Measurements from ENCODE around the gene WDR70. TPM values are rescaled to one million over a fixed set of nuclear protein-coding genes. Genes with fewer than 3 reads are reported as not detected.
"Not testable (repeated sequence)": the region's sequence is repeated elsewhere in the genome, so short reads cannot be mapped to it uniquely, and the experiment has no call there.

WDR70 gene
- total RNA-seq, 1 experiment from 2014 or later = 35.6 TPM

DNA sequence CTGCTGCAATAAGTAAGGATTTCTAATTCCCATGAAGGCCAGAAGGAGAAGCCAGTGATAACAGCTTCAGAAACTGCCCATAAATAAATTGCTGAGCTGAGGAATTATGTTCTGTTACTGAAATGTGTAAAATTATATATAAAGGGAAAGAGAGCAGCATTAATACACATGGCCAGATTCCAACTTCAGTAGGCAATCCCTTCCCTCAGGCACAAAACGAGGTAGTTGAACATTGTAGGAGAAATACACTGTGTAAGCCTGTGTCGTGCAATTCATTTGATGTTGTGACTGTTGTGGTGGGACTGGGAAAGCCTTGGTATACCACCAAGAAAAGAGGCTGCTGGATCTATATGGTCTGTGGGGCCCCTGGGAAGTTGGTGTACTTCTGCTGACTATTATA lies 192.9 kb downstream of the WDR70 start:
- H3K4me3 ChIP-seq (ENCODE audit: low read length) = no peak overlapping the region
- H3K27ac ChIP-seq (ENCODE audit: low read length) = no peak overlapping the region
- H4K20me1 ChIP-seq (ENCODE audit: insufficient read depth, low read depth, low read length) = peaks cover 3% of the 10 kb centered on the region; the same call in 1 of the 2 replicates
- no peaks in the 10 kb centered on the region for H3K4me1 ChIP-seq (ENCODE audit: low read length)
- no peaks in the 10 kb centered on the region for H3K9me2 ChIP-seq (replicated peaks; ENCODE audit: insufficient read depth, low read length)
- no peak overlapping the region for H3K9ac ChIP-seq (ENCODE audit: low read length)
- H3K36me3 ChIP-seq (ENCODE audit: insufficient read depth, low read length) = no peaks in the 10 kb centered on the region
- H3K27me3 ChIP-seq (ENCODE audit: low read length) = no peaks in the 10 kb centered on the region
- no peaks in the 10 kb centered on the region for H3K9me3 ChIP-seq (ENCODE audit: low read length)
- no peak overlapping the region for H2AFZ ChIP-seq (ENCODE audit: low read length)
- H3K4me2 ChIP-seq (ENCODE audit: low read depth, low read length, poor library complexity, severe bottlenecking) = no peak overlapping the region
- DNase-seq = no peak
- H3K79me2 ChIP-seq (ENCODE audit: low read length) = no peaks in the 10 kb centered on the region

GRCh38 chr5:37575541-37576489 lies 196.7 kb downstream of the WDR70 start:
- H3K9me3 ChIP-seq (ENCODE audit: low read length) = no peaks in the 10 kb centered on the region
- no peaks in the 10 kb centered on the region for H3K79me2 ChIP-seq (ENCODE audit: low read length)
- no peak overlapping the region for H3K9ac ChIP-seq (ENCODE audit: low read length)
- no peaks in the 10 kb centered on the region for H3K4me1 ChIP-seq (ENCODE audit: low read length)
- no peak overlapping the region for H3K27ac ChIP-seq (ENCODE audit: low read length)
- DNase-seq = no peak
- H3K4me3 ChIP-seq (ENCODE audit: low read length) = no peak overlapping the region
- H3K36me3 ChIP-seq (ENCODE audit: insufficient read depth, low read length) = no peaks in the 10 kb centered on the region
- H3K27me3 ChIP-seq (ENCODE audit: low read length) = no peaks in the 10 kb centered on the region
- H3K4me2 ChIP-seq (ENCODE audit: low read depth, low read length, poor library complexity, severe bottlenecking) = no peak overlapping the region
- H2AFZ ChIP-seq (ENCODE audit: low read length) = no peak overlapping the region
- no peaks in the 10 kb centered on the region for H3K9me2 ChIP-seq (replicated peaks; ENCODE audit: insufficient read depth, low read length)
- H4K20me1 ChIP-seq (ENCODE audit: insufficient read depth, low read depth, low read length) = no peaks in the 10 kb centered on the region

DNA sequence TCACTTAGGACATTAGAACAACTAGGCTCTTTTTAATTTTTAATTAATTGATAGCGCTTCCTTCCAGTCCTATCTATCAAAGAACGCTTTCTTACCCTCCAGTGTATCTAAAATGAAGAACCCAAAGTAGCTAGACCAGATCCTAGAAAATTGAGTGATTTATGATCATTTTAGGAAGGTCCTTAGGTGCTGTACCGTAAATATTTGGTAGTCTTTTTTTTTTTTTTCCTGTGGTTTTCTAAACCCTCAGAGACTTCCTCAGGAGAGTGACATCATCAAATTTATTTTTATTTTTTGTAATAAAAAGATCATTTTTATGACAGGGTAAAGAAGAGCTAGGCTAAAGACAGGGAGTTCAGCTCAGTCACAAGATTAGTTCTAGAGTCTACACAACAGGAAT lies 197.4 kb downstream of the WDR70 start:
- Histone ChIP-seq H3K27me3 (ENCODE audit: low read length) (no peaks in the 10 kb centered on the region), H3K79me2 (ENCODE audit: low read length) (no peaks in the 10 kb centered on the region), H3K4me2 (ENCODE audit: low read depth, low read length, poor library complexity, severe bottlenecking) (no peak overlapping the region), H3K36me3 (ENCODE audit: insufficient read depth, low read length) (no peaks in the 10 kb centered on the region), H3K9ac (ENCODE audit: low read length) (no peak overlapping the region), H3K4me3 (ENCODE audit: low read length) (no peak overlapping the region), H3K9me3 (ENCODE audit: low read length) (no peaks in the 10 kb centered on the region), H3K4me1 (ENCODE audit: low read length) (no peaks in the 10 kb centered on the region), H4K20me1 (ENCODE audit: insufficient read depth, low read depth, low read length) (no peaks in the 10 kb centered on the region), H3K9me2 (replicated peaks; ENCODE audit: insufficient read depth, low read length) (no peaks in the 10 kb centered on the region), H2AFZ (ENCODE audit: low read length) (no peak overlapping the region), H3K27ac (ENCODE audit: low read length) (no peak overlapping the region)
- DNase-seq = no peak

DNA sequence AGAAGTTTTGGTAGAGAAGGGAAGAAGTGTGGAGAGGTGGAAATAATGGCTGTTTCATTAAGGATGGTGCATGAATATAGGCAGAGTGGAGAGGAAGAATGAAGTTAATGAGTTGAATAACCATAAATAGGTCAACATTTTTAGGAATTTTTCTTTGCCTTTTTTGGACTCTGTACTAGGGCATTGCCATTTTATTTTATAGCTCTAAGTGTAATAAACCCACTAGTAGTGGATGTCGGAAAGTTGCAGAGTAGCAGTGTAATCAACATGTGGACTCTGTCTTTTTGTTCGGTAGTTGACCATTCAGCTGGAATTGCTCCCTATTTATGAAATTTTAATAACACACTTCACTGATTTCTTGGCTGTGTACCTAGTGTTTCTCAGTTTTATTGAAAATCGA lies 199.1 kb downstream of the WDR70 start:
- H3K9ac ChIP-seq (ENCODE audit: low read length) = no peak overlapping the region
- no peaks in the 10 kb centered on the region for H3K27me3 ChIP-seq (ENCODE audit: low read length)
- H3K4me1 ChIP-seq (ENCODE audit: low read length) = no peaks in the 10 kb centered on the region
- no peaks in the 10 kb centered on the region for H3K36me3 ChIP-seq (ENCODE audit: insufficient read depth, low read length)
- no peaks in the 10 kb centered on the region for H3K9me2 ChIP-seq (replicated peaks; ENCODE audit: insufficient read depth, low read length)
- H2AFZ ChIP-seq (ENCODE audit: low read length) = no peak overlapping the region
- DNase-seq = no peak
- no peak overlapping the region for H3K4me3 ChIP-seq (ENCODE audit: low read length)
- no peaks in the 10 kb centered on the region for H3K9me3 ChIP-seq (ENCODE audit: low read length)
- no peaks in the 10 kb centered on the region for H3K79me2 ChIP-seq (ENCODE audit: low read length)
- no peak overlapping the region for H3K4me2 ChIP-seq (ENCODE audit: low read depth, low read length, poor library complexity, severe bottlenecking)
- H4K20me1 ChIP-seq (ENCODE audit: insufficient read depth, low read depth, low read length) = no peaks in the 10 kb centered on the region
- no peak overlapping the region for H3K27ac ChIP-seq (ENCODE audit: low read length)

DNA sequence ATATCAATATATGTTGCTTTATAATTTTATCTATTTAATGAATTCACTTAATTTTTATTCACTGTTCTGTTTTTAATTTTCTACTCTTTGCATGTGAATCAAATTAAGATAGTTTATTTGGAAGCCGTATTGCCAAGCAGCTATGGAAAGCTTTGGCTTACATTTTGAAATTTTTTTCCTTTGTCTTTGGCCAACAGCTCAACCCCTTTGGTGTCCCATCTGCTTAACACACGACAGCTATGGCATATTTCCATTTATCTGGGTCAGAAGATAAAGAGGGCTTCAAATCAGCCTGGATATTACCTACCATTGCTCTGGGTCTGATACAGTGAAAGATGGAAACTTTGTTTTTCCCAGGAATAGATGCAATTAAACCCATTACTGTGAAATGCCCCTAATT lies 201.0 kb downstream of the WDR70 start:
- Histone ChIP-seq H3K27me3 (ENCODE audit: low read length) (no peaks in the 10 kb centered on the region), H3K9me2 (replicated peaks; ENCODE audit: insufficient read depth, low read length) (no peaks in the 10 kb centered on the region), H2AFZ (ENCODE audit: low read length) (no peak overlapping the region), H3K4me3 (ENCODE audit: low read length) (no peak overlapping the region), H3K27ac (ENCODE audit: low read length) (no peak overlapping the region), H3K9me3 (ENCODE audit: low read length) (no peaks in the 10 kb centered on the region), H3K4me1 (ENCODE audit: low read length) (no peaks in the 10 kb centered on the region), H3K4me2 (ENCODE audit: low read depth, low read length, poor library complexity, severe bottlenecking) (no peak overlapping the region), H4K20me1 (ENCODE audit: insufficient read depth, low read depth, low read length) (no peaks in the 10 kb centered on the region), H3K9ac (ENCODE audit: low read length) (no peak overlapping the region), H3K79me2 (ENCODE audit: low read length) (no peaks in the 10 kb centered on the region), H3K36me3 (ENCODE audit: insufficient read depth, low read length) (no peaks in the 10 kb centered on the region)
- DNase-seq = no peak

DNA sequence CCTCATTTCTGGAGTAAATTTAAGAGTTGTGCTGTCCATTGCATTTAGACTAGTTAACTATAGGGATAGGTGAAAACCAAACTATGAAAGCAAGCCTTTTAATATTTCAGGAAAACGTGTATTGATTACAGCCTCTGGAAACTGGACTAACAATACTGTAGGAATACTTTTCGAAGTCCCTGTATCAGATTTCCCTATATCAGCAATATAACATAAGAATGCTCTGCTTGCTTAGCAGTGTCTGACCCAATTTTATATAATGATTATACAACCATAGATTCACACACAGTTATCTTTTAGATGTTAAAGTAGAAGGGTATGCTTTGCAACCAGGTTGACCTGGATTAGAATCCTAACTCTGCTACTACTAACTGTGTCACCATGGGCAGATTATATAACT lies 203.1 kb downstream of the WDR70 start:
- no peaks in the 10 kb centered on the region for H3K4me1 ChIP-seq (ENCODE audit: low read length)
- no peak overlapping the region for H3K4me3 ChIP-seq (ENCODE audit: low read length)
- H3K27ac ChIP-seq (ENCODE audit: low read length) = no peak overlapping the region
- H3K79me2 ChIP-seq (ENCODE audit: low read length) = no peaks in the 10 kb centered on the region
- H4K20me1 ChIP-seq (ENCODE audit: insufficient read depth, low read depth, low read length) = no peaks in the 10 kb centered on the region
- no peaks in the 10 kb centered on the region for H3K9me2 ChIP-seq (replicated peaks; ENCODE audit: insufficient read depth, low read length)
- H2AFZ ChIP-seq (ENCODE audit: low read length) = no peak overlapping the region
- H3K36me3 ChIP-seq (ENCODE audit: insufficient read depth, low read length) = no peaks in the 10 kb centered on the region
- H3K9ac ChIP-seq (ENCODE audit: low read length) = no peak overlapping the region
- H3K27me3 ChIP-seq (ENCODE audit: low read length) = no peaks in the 10 kb centered on the region
- no peaks in the 10 kb centered on the region for H3K9me3 ChIP-seq (ENCODE audit: low read length)
- DNase-seq = no peak
- no peak overlapping the region for H3K4me2 ChIP-seq (ENCODE audit: low read depth, low read length, poor library complexity, severe bottlenecking)

GRCh38 chr5:37593292-37593691 lies 214.2 kb downstream of the WDR70 start:
- not testable (repeated sequence) for H3K36me3 ChIP-seq (ENCODE audit: insufficient read depth, low read length); H3K4me2 ChIP-seq (ENCODE audit: low read depth, low read length, poor library complexity, severe bottlenecking); H3K9me3 ChIP-seq (ENCODE audit: low read length); H3K9me2 ChIP-seq (replicated peaks; ENCODE audit: insufficient read depth, low read length); DNase-seq; H4K20me1 ChIP-seq (ENCODE audit: insufficient read depth, low read depth, low read length); H3K27me3 ChIP-seq (ENCODE audit: low read length); H3K9ac ChIP-seq (ENCODE audit: low read length); H3K27ac ChIP-seq (ENCODE audit: low read length); H3K4me3 ChIP-seq (ENCODE audit: low read length); H3K4me1 ChIP-seq (ENCODE audit: low read length); H2AFZ ChIP-seq (ENCODE audit: low read length); H3K79me2 ChIP-seq (ENCODE audit: low read length)

DNA sequence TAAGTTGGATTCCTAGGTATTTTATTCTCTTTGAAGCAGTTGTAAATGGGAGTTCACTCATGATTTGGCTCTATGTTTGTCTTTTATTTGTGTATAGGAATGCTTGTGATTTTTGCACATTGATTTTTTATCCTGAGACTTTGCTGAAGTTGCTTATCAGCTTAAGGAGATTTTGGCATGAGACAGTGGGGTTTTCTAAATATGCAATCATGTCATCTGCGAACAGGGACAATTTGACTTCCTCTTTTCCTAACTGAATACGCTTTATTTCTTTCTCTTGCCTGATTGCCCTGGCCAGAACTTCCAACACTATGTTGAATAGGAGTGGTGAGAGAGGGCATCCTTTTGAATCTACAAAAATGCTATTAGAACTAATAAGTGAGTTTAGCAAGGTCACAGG lies 215.7 kb downstream of the WDR70 start:
- not testable (repeated sequence) for H3K4me1 ChIP-seq (ENCODE audit: low read length); H3K27me3 ChIP-seq (ENCODE audit: low read length); H3K9me3 ChIP-seq (ENCODE audit: low read length); H2AFZ ChIP-seq (ENCODE audit: low read length); DNase-seq; H3K36me3 ChIP-seq (ENCODE audit: insufficient read depth, low read length); H3K4me3 ChIP-seq (ENCODE audit: low read length); H3K9me2 ChIP-seq (replicated peaks; ENCODE audit: insufficient read depth, low read length); H4K20me1 ChIP-seq (ENCODE audit: insufficient read depth, low read depth, low read length); H3K27ac ChIP-seq (ENCODE audit: low read length); H3K9ac ChIP-seq (ENCODE audit: low read length); H3K79me2 ChIP-seq (ENCODE audit: low read length); H3K4me2 ChIP-seq (ENCODE audit: low read depth, low read length, poor library complexity, severe bottlenecking)

All from Karpas-422 (cell line).